ENCODE results near the gene PSORS1C1. TPM values are rescaled to one million over a fixed set of nuclear protein-coding genes. Genes with fewer than 3 reads are reported as not detected.
A peak's percentile ranks its signal among the peaks of the same experiment; 100 is the strongest.

Gene PSORS1C1
- polyA plus RNA-seq, 1 donor (not counting 4 experiments of a cell fraction or from before 2014, with no cell fraction given), result 5.7 TPM

DNA sequence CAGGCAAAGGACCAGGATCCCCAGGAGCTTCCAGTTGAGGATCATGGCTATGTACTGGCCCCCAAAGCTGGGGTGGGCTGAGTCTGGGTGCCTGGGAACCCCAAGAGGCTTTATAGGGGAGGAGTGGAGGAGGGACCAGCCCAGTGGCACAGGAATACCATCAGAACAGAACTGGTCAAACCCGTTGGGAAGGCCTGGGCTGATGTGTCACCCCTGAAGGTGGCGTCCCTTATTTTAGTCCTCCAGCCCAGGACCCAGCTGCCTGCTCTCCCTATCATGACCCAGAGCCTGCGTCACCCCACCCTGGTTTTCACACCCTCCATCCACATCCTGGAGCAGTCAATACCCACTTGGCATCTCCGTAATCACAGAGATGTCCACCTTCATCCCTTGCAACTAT is 24.4 kb downstream of the PSORS1C1 start, which contains the start of gene PSORS1C2:
Gene PSORS1C2, minus strand, starts transcription at position 85 of the 400 bp plus-strand sequence. Its CDS starts 40 bp downstream, at position 45.
- no peak for FAIRE-seq
- Histone ChIP-seq H3K4me3 (ENCODE audit: control insufficient read depth in 2 of 3, extremely low read depth in 1 of 3, insufficient read depth in 2 of 3, low read depth in 1 of 3, low read length in 3 of 3) (no peak within 1 kb of the TSS), H3K36me3 (ENCODE audit: control insufficient read depth in 2 of 2, extremely low read depth in 1 of 2, insufficient read depth in 2 of 2, low read length in 2 of 2) (peaks cover 0 to 3% of the 10 kb centered on the region in 2 experiments), H3K27ac (ENCODE audit: control insufficient read depth, insufficient read depth, low read length) (no peak within 1 kb of the TSS), H3K4me1 (ENCODE audit: control insufficient read depth, extremely low read depth, insufficient read depth, low read length) (peaks cover 10% of the 10 kb centered on the region), H3K9ac (ENCODE audit: control insufficient read depth, extremely low read depth, insufficient read depth, low read length) (no peak within 1 kb of the TSS), H3K4me2 (ENCODE audit: control insufficient read depth, extremely low read depth, insufficient read depth, low read depth, low read length) (peak within 1 kb of the TSS; percentile 84), H3K9me3 (ENCODE audit: control insufficient read depth, low read depth, low read length) (no peaks in the 10 kb centered on the region), H4K20me1 (ENCODE audit: control insufficient read depth, extremely low read depth, insufficient read depth, low read length) (no peaks in the 10 kb centered on the region), H3K27me3 (ENCODE audit: control insufficient read depth, extremely low read depth, insufficient read depth, low read length) (no peaks in the 10 kb centered on the region), H3K9me1 (ENCODE audit: control insufficient read depth, extremely low read depth, insufficient read depth, low read length) (no peaks in the 10 kb centered on the region), H3K79me2 (ENCODE audit: control insufficient read depth, insufficient read depth, low read length) (no peaks in the 10 kb centered on the region), H2AFZ (ENCODE audit: control insufficient read depth, low read length) (no peak within 1 kb of the TSS)
- no peak for DNase-seq (ENCODE audit: low read depth, low spot score)
- dilution Hi-C loops (cut with MboI; ENCODE audit: extremely low pct_ligation_motif_present, low sequenced_read_pairs), result no loop called here
- TF ChIP-seq EZH2 (IDR thresholded peaks at IDR 0.05; ENCODE audit: low read length), result no peak
- TF ChIP-seq, protein P1, sequence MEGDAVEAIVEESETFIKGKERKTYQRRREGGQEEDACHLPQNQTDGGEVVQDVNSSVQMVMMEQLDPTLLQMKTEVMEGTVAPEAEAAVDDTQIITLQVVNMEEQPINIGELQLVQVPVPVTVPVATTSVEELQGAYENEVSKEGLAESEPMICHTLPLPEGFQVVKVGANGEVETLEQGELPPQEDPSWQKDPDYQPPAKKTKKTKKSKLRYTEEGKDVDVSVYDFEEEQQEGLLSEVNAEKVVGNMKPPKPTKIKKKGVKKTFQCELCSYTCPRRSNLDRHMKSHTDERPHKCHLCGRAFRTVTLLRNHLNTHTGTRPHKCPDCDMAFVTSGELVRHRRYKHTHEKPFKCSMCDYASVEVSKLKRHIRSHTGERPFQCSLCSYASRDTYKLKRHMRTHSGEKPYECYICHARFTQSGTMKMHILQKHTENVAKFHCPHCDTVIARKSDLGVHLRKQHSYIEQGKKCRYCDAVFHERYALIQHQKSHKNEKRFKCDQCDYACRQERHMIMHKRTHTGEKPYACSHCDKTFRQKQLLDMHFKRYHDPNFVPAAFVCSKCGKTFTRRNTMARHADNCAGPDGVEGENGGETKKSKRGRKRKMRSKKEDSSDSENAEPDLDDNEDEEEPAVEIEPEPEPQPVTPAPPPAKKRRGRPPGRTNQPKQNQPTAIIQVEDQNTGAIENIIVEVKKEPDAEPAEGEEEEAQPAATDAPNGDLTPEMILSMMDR (optimal IDR thresholded peaks at IDR 0.05 in 1 of 3, IDR thresholded peaks at IDR 0.05 in 1 of 3, conservative IDR thresholded peaks at IDR 0.05 in 1 of 3; ENCODE audit: extremely low read depth in 1 of 3, insufficient read depth in 2 of 3, low read length in 3 of 3), result no peak

- Histone ChIP-seq H3K36me3 (ENCODE audit: control insufficient read depth in 2 of 2, extremely low read depth in 1 of 2, insufficient read depth in 2 of 2, low read length in 2 of 2) (peaks cover under 1 to 3% of the 10 kb centered on the region in 2 experiments), H3K9me1 (ENCODE audit: control insufficient read depth, extremely low read depth, insufficient read depth, low read length) (no peaks in the 10 kb centered on the region), H3K4me3 (ENCODE audit: control insufficient read depth in 2 of 3, extremely low read depth in 1 of 3, insufficient read depth in 2 of 3, low read depth in 1 of 3, low read length in 3 of 3) (no peak overlapping the region), H3K27ac (ENCODE audit: control insufficient read depth, insufficient read depth, low read length) (no peak overlapping the region), H3K27me3 (ENCODE audit: control insufficient read depth, extremely low read depth, insufficient read depth, low read length) (no peaks in the 10 kb centered on the region), H3K4me2 (ENCODE audit: control insufficient read depth, extremely low read depth, insufficient read depth, low read depth, low read length) (no peak overlapping the region), H3K79me2 (ENCODE audit: control insufficient read depth, insufficient read depth, low read length) (no peaks in the 10 kb centered on the region), H2AFZ (ENCODE audit: control insufficient read depth, low read length) (no peak overlapping the region), H3K9me3 (ENCODE audit: control insufficient read depth, low read depth, low read length) (no peaks in the 10 kb centered on the region), H3K4me1 (ENCODE audit: control insufficient read depth, extremely low read depth, insufficient read depth, low read length) (peaks cover 10% of the 10 kb centered on the region), H4K20me1 (ENCODE audit: control insufficient read depth, extremely low read depth, insufficient read depth, low read length) (no peaks in the 10 kb centered on the region), H3K9ac (ENCODE audit: control insufficient read depth, extremely low read depth, insufficient read depth, low read length) (no peak overlapping the region)
- no peak for DNase-seq (ENCODE audit: low read depth, low spot score)
- TF ChIP-seq, protein P1 (optimal IDR thresholded peaks at IDR 0.05 in 1 of 3, IDR thresholded peaks at IDR 0.05 in 1 of 3, conservative IDR thresholded peaks at IDR 0.05 in 1 of 3; ENCODE audit: extremely low read depth in 1 of 3, insufficient read depth in 2 of 3, low read length in 3 of 3), result no peak
- no peak for TF ChIP-seq EZH2 (IDR thresholded peaks at IDR 0.05; ENCODE audit: low read length)
- dilution Hi-C loops (cut with MboI; ENCODE audit: extremely low pct_ligation_motif_present, low sequenced_read_pairs), result no loop called here
- peak; percentile 44 for FAIRE-seq
Observed at GRCh38 chr6:31139599-31139998, 25.0 kb downstream of the PSORS1C1 start.

Data from keratinocyte (primary cell).